NT2/D1 (cell line): ENCODE measurements around the gene SREBF1.

Experiments
- DNase-seq: peaks from one replicate; pipeline ENCODE4 v3.0.0-alpha.2; 2011; ENCODE audit warnings: low read depth, low spot score
- H3K27me3 ChIP-seq: 2 replicates; pipeline ENCODE4 v1.6.0; 2011; ENCODE audit warnings: mild to moderate bottlenecking; ENCODE audit not compliant: insufficient read length, insufficient read depth
- H3K36me3 ChIP-seq: 2 replicates; pipeline ENCODE4 v1.6.1; 2011; ENCODE audit warnings: mild to moderate bottlenecking, low read length, mixed read lengths; ENCODE audit not compliant: insufficient read depth, insufficient read length
- H3K4me1 ChIP-seq: 2 replicates; pipeline ENCODE4 v1.5.1; 2011; ENCODE audit not compliant: insufficient read depth, insufficient read length
- H3K4me3 ChIP-seq: 2 replicates; pipeline ENCODE4 v1.5.1; 2011; ENCODE audit warnings: low read depth; ENCODE audit not compliant: insufficient read length
- H3K9ac ChIP-seq: 2 replicates; pipeline ENCODE4 v1.6.0; 2011; ENCODE audit warnings: low read depth; ENCODE audit not compliant: insufficient read length
- H3K9me3 ChIP-seq: 2 replicates; pipeline ENCODE4 v1.5.1; 2011; ENCODE audit warnings: mild to moderate bottlenecking, low read length; ENCODE audit not compliant: insufficient read depth
- SUZ12 ChIP-seq: IDR thresholded peaks from 2 replicates; pipeline ENCODE4 v1.6.1; 2011; ENCODE audit not compliant: insufficient read length, insufficient read depth; ENCODE audit errors: extremely low read depth
- YY1 ChIP-seq: IDR thresholded peaks from 2 replicates; pipeline ENCODE4 v1.6.1; 2011; ENCODE audit not compliant: insufficient read length, insufficient read depth
- ZNF274 ChIP-seq: IDR thresholded peaks from 2 replicates; pipeline ENCODE4 v1.6.1; 2011; ENCODE audit warnings: mild to moderate bottlenecking, low read depth, low read length

The SREBF1 gene

DNA sequence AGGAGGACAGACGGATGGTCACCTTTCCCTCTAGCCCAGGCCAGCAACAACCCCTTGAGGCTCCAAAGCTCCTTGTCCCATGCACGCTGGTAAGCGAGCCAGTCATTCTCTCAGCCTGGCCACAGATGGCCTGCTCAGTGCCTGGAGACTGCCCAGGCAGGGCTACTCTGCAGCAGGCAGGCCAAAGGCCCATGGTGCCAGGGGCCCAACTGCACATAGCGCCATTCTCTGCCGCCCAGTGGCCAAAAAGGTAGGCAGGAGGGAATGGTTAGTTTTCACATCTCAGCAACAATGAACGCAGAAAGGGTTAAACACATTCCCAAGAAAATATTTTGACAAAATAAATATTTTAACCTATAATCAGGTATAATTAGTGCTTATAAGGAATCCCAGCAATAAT is 7.7 kb upstream of the SREBF1 start:
- peaks cover 17% of the 10 kb centered on the region for H3K4me1 ChIP-seq
- no peak overlapping the region for H3K4me3 ChIP-seq
- TF ChIP-seq SUZ12: no peak
- no peak overlapping the region for H3K9ac ChIP-seq
- no peaks in the 10 kb centered on the region for H3K9me3 ChIP-seq
- no peaks in the 10 kb centered on the region for H3K27me3 ChIP-seq
- no peak for DNase-seq
- no peaks in the 10 kb centered on the region for H3K36me3 ChIP-seq

DNA sequence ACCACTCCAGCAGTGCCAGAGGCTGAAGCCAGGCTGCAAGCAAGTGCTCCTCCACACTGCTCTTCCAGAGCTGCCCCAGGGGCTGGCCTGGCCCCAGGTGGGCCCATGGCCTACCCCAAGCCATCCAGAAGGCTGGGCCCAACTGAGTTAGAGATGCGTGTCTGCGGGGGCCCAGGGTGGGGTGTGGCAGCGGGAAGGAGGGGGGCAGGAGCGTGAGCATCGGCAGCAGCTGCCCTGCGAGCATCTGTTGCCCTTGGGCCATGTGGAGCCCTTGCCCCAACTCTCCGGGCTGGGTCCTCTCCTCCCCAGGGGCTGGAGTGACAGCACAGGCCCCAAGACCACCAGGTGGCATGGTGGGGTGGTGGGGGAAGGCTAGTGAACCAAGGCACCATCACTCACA is 7.3 kb upstream of the SREBF1 start:
- H3K27me3 ChIP-seq: no peaks in the 10 kb centered on the region
- no peak for TF ChIP-seq ZNF274
- no peak for TF ChIP-seq SUZ12
- TF ChIP-seq YY1: no peak
- H3K4me1 ChIP-seq: peaks cover 16% of the 10 kb centered on the region
- no peak for DNase-seq
- no peak overlapping the region for H3K9ac ChIP-seq
- no peak overlapping the region for H3K4me3 ChIP-seq
- H3K9me3 ChIP-seq: no peaks in the 10 kb centered on the region
- no peaks in the 10 kb centered on the region for H3K36me3 ChIP-seq

DNA sequence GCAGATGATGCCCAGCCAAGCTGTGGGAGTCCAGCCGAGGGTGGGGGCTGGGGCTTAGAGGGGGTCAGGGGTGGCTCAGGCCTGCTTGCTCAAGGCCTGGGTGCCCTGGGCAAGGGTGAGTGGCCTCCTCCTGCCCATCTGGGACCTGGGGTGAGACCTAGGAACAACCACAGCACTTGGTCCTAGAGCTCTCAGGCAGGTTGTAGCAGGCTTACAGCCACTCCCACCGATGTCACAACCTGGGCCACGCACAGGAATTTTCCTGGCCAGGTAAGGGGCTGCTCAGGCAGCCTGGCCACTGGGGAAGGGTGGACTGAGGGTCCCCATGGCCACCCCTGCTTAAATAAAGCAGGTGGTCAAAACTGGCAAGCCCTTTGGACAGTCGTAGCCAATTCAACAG is 6.3 kb upstream of the SREBF1 start:
- Histone ChIP-seq H3K4me1 (peaks cover 14% of the 10 kb centered on the region), H3K9ac (no peak overlapping the region), H3K27me3 (no peaks in the 10 kb centered on the region), H3K9me3 (no peaks in the 10 kb centered on the region), H3K4me3 (no peak overlapping the region), H3K36me3 (no peaks in the 10 kb centered on the region)
- DNase-seq: no peak
- TF ChIP-seq SUZ12 (no peak), ZNF274 (no peak), YY1 (no peak)

DNA sequence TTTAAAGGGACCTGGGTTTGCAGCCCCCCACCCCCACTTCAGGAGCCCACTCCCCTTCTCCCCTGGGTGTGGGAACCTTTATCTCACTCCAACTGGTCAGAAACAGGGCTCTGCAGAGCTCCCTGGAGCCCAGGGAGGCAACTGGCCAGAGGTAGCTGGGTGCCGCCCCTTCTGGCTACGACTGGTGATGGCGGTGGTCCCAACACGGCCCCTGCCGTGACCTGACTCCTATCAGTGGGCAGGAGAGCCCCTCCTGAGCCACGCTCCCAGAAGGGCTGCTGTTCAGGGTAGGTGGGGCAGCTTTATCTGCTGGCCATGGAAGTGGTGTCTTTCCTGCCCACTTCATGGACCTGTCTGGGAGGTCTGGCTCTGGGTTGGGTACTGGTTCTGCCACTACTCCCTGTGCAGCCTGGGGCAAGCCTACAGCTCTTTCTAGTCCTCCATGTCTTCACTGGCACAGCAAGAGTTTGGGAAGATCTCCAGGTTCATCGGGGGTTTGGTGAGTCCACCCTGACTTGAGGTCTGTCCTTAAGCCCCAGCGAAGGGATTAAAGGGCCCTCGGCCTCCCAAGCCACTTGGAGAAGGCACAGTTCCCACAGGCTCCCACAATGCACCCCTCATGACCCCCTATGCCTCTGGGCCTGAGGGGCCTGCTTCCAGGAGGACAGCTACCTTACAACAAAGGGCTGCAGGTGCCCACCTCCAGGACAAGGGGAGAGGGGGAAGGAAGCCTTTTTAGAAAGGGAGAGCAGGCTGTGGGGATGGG is 5.5 kb upstream of the SREBF1 start:
- H3K27me3 ChIP-seq: no peaks in the 10 kb centered on the region
- no peaks in the 10 kb centered on the region for H3K36me3 ChIP-seq
- no peaks in the 10 kb centered on the region for H3K9me3 ChIP-seq
- peaks cover 14% of the 10 kb centered on the region for H3K4me1 ChIP-seq
- no peak for DNase-seq
- no peak overlapping the region for H3K4me3 ChIP-seq
- no peak for TF ChIP-seq YY1
- TF ChIP-seq SUZ12: no peak
- no peak for TF ChIP-seq ZNF274
- H3K9ac ChIP-seq: peak overlapping the region; percentile 18

DNA sequence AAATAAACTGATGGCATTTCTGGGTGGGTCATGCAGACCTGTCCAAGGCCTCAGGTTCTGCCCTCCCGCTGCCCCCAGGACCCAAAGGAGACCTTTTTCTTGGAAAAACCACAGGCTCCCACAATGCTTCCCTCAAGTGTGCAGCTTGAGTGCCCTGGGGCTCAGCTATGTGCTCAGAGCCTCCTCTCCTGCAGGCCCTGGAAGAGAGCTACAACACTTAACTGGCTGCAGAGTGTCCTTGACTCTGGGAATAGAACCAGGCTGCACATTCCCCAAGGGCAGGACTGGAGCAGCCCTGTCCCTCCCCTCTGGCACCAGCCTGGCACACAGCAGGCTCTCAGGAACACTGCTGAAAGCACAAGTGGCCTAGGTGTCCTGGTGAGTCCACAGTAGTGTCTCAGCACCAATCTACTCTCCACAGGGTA is 4.8 kb upstream of the SREBF1 start:
- H3K9ac ChIP-seq: peak overlapping the region; percentile 36
- no peaks in the 10 kb centered on the region for H3K9me3 ChIP-seq
- no peaks in the 10 kb centered on the region for H3K36me3 ChIP-seq
- H3K4me1 ChIP-seq: peaks cover 11% of the 10 kb centered on the region
- DNase-seq: no peak
- no peak overlapping the region for H3K4me3 ChIP-seq
- no peak for TF ChIP-seq ZNF274
- TF ChIP-seq SUZ12: no peak
- TF ChIP-seq YY1: no peak
- H3K27me3 ChIP-seq: no peaks in the 10 kb centered on the region

DNA sequence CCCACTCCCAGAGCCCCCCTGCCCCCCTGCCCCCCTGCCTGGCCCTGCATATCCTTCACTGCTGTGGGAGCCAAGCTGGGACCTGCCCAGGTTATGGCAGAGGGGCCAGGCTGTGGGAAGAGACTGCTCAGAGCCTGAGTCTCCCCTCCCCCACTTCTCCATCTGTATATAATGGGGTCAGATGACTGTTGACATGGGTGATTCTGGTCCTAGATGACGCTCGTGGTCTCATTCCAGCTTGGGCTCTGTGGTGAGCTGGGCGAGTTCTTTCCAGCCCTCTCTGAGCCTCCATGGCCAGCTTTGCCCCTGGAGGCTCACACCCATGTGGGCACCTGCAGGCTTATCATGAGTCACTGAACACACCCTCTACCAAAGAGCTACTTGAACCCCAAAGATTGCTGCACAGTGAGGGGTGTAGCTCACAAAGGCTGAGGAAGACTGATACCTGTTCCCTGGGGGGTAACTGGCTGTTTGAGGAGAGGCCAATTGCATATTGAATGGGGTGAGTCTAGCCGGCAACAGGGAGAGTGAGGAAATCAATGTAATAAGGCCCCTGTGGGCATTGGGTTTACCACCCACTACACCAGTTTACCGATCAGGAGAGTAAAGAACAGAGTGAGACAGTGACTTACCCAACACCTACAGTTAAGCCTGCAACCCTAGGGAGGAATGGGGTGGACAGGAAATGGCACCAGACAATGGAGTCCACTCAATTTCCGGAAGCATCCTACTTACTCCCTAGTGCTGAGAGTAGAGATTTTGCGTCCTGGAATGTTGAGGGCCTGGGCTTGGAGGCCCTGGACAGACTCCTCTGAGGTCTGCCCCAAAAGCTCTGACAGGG is 4.2 kb upstream of the SREBF1 start:
- H3K9me3 ChIP-seq: no peaks in the 10 kb centered on the region
- no peak for DNase-seq
- H3K4me1 ChIP-seq: peaks cover 10% of the 10 kb centered on the region
- H3K4me3 ChIP-seq: no peak overlapping the region
- TF ChIP-seq ZNF274: no peak
- TF ChIP-seq SUZ12: no peak
- no peak for TF ChIP-seq YY1
- peak overlapping the region; percentile 85 for H3K9ac ChIP-seq
- no peaks in the 10 kb centered on the region for H3K27me3 ChIP-seq
- no peaks in the 10 kb centered on the region for H3K36me3 ChIP-seq

DNA sequence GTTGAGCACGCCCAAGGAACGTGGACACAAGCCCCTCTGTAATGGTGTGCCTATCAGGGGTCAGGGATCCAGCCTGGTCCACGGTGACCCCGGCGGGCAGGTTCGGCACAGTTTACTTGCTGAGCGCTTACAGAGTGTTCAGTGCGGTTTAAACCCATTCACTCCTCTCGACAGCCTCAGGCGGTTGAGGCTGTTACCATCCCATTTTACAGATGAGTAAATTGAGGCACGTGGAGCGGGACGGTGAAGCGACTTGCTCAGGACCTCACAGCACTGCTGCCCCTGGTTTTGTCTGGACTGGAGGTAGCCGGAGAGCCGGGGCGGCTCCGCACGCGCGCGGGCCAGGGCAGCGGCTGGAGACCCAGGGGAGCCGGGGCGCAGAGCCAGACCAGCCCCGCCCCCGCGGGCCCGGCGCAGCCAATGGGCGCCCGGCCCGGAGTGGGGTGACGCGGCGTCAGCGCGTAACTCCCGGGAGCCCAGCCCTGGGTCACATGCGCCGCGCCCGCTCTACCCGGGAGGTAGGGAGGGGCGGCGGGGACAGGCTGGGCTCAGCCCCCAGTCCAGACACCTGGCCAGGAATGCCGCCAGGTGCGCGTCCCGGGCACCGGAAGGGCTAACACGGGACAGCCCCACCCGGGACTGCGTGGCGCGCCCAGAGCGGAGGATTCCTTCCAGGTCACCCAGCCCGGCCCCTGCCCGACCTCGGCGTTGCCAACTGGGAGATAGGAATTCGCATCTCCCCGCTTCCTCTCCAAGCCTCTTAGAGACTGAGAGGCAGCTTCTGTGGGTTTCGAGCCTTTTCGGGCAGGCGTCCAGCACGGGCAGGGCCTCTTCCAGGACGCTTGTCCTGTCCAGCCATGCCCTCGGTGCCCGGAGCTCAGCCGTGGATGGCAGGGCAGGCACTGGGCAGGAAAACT is 3.3 kb upstream of the SREBF1 start:
- peak overlapping the region; percentile 93 for H3K9ac ChIP-seq
- H3K9me3 ChIP-seq: no peaks in the 10 kb centered on the region
- no peak for DNase-seq
- peaks cover 4% of the 10 kb centered on the region for H3K36me3 ChIP-seq
- H3K4me3 ChIP-seq: peak overlapping the region; percentile 71
- H3K4me1 ChIP-seq: peaks cover 13% of the 10 kb centered on the region
- H3K27me3 ChIP-seq: no peaks in the 10 kb centered on the region
- TF ChIP-seq YY1 (no peak), SUZ12 (no peak), ZNF274 (no peak)
